ENCODE data around the gene LBH.

DNA sequence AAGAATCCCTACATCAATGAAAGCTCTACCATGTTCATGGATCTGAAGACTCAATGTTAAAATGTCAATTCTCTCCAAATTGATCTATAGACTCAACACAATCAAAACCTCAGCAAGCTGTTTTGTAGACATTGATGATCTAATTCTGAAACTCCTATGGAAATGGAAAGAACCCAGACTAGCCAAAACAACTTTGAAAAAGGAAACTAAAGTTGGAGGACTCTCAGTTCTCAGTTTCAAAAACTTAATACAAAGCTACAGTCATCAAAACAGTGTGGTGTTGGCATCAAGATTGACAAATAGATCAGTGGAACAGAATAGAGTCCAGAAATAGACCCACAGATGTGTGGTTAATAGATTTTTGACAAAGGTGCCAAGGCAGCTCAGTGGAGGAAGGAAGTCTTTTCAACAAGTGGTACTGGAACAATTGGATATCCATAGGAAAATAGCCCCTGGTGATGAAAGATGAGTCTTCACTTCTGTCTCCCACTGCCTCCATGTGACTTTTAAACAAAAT lies 30.4 kb downstream of the LBH start:
- no peak for TF ChIP-seq POLR2A (IDR thresholded peaks at IDR 0.05)
- no peak for TF ChIP-seq POLR2AphosphoS5 (IDR thresholded peaks at IDR 0.05)
- TF ChIP-seq, protein P1, sequence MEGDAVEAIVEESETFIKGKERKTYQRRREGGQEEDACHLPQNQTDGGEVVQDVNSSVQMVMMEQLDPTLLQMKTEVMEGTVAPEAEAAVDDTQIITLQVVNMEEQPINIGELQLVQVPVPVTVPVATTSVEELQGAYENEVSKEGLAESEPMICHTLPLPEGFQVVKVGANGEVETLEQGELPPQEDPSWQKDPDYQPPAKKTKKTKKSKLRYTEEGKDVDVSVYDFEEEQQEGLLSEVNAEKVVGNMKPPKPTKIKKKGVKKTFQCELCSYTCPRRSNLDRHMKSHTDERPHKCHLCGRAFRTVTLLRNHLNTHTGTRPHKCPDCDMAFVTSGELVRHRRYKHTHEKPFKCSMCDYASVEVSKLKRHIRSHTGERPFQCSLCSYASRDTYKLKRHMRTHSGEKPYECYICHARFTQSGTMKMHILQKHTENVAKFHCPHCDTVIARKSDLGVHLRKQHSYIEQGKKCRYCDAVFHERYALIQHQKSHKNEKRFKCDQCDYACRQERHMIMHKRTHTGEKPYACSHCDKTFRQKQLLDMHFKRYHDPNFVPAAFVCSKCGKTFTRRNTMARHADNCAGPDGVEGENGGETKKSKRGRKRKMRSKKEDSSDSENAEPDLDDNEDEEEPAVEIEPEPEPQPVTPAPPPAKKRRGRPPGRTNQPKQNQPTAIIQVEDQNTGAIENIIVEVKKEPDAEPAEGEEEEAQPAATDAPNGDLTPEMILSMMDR (IDR thresholded peaks at IDR 0.05 in 8 of 11, conservative IDR thresholded peaks at IDR 0.05 in 3 of 11), result no peak
